ENCODE results near the gene SLC2A1.
"Not testable (repeated sequence)": the region's sequence is repeated elsewhere in the genome, so short reads cannot be mapped to it uniquely, and the experiment has no call there.

SLC2A1 gene

DNA sequence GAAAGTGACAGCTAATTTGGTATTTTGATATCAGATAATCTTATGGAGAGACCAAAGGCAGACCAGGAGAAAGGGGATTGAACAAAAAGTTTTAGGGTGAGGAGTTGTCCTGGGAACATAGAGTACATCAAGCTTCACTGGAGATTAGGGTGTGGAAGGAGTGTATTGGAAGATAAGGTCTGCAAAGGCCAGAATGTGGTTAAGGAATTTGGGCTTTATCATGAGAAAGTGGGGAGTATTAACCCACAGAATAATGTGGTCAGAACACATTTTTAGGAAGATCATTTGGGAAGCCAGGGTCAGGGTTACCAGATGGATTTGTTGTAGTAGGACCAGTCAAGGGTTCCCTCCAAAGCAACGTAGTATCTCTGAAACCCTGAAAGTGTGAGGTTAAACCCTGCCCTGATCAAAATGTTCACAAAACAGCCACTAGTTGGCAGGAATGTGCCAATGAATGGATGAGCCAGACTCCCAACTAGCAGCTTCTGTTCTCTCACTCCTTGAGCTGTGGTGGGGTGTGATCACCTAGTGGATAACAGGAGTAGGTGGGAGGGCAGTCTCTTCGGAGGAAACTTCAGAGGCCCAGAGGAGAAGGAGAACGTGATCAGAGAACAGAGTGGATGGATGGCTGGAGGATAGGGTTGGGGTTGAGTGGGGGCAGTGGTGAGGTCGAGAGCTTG, 35.8 kb downstream of the SLC2A1 start:
- peak overlapping the region in 3 of 21 experiments; percentile 94 to 96 (median 95) for H3K27ac ChIP-seq
- no peak overlapping the region for H3K4me3 ChIP-seq

GRCh38 chr1:42921769-42922168, 36.9 kb downstream of the SLC2A1 start:
- H3K4me3 ChIP-seq = no peak overlapping the region

GRCh38 chr1:42919651-42920050, 39.0 kb downstream of the SLC2A1 start:
- H3K27ac ChIP-seq, H3K4me3 ChIP-seq: not testable (repeated sequence)

More at GRCh38 chr1:42921769-42922168, 36.9 kb downstream of the SLC2A1 start:
- no peak overlapping the region for H3K27ac ChIP-seq

- H3K4me3 ChIP-seq = no peak overlapping the region
- no peak overlapping the region for H3K27ac ChIP-seq
Observed at GRCh38 chr1:42917241-42917495, 41.5 kb downstream of the SLC2A1 start.

DNA sequence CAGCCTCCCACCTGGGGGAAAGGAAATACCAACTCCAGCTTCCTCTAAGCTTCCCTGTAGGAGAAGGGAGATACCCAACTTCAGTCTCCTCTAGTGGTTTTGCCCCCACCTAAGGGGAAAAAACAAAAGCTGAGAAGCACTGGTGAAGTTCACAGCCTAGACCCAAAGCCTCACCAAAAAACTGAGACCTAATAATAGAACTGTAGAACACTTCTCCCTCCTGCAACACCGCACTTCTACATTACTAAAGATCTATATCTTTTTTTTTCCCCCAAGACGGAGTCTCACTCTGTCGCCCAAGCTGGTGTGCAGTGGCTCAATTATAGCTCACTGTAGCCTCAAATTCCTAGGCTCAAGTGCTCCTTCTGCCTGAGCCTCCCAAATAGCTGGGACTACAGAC, 43.2 kb downstream of the SLC2A1 start:
- H3K27ac ChIP-seq = no peak overlapping the region
- no peak overlapping the region for H3K4me3 ChIP-seq

DNA sequence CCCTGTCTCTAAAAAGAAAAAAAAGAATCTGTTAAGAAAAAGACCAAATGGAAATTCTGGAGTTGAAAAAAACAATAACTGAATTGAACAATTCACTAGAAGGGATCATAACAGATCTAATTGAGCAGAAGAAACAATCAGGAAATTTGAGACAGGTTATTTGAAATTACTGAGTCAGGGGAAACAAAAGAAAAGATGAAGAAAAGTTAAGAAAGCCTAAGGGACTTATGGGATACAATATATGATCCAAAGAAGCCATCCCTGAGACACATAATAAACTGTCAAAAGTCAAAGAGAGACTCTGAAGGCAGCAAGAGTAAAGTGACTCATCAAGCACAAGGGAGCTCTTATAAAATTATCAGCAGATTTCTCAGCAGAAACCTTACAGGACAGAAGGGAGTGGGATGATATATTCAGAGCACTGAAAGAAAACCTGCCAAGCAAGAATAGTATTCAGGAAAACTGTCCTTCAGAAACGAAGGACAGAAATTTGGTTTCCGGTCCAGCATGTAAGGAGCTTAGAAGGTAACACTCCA, 44.5 kb downstream of the SLC2A1 start:
- no peak overlapping the region for H3K4me3 ChIP-seq
- no peak overlapping the region for H3K27ac ChIP-seq

DNA sequence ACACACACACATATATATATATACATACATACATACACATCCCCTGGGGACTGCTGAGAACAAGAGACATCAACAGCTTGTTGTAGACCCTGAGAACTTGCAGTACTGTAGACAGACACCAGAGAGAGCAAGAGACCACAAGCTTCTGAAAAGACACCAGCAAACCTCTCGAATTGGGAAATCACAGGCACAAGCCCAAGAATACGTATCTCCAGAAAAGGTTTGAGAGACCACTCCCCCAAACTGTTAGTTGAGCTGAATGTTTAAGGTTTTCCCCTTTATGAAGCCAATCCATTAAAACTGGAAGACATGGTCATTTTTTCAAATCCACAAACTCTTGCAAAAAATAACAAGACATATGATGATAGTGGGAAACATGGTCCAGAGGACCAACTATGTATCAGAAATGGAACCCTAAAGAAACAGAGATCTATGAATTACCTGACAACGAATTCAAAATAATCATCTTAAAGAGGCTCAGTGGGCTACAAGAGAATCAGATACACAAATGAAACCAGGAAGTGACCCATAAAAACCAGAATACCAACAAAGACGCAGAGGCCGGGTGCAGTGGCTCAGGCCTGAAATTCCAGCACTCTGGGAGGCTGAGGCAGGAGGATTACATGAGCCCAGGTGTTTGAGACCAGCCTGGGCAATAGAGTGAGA, 45.1 kb downstream of the SLC2A1 start:
- H3K4me3 ChIP-seq = no peak overlapping the region
- no peak overlapping the region for H3K27ac ChIP-seq

- Histone ChIP-seq H3K27ac (no peak overlapping the region), H3K4me3 (no peak overlapping the region)
Observed at GRCh38 chr1:42910985-42911384, 47.7 kb downstream of the SLC2A1 start.

- Histone ChIP-seq H3K27ac (no peak overlapping the region), H3K4me3 (no peak overlapping the region)
Observed at GRCh38 chr1:42908046-42908445, 50.6 kb downstream of the SLC2A1 start.

DNA sequence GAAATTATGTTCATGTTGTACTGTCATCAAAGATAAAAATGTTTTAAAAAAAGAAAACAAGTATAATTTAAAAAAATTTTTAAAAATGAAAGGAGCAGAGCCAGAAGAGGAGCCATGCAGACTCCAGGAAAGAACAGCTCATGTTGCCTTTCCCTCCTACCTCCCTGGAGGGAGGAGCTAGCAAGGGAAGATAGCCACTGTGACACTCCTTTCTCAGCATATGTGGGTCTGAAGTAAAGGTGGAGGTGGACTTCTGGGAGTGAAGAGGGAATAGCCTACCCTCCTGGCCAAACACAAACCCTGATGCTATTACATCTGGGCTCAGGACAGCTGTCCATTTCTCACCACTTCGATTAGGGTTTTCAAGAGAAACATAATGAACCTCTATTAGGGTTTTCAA, 54.2 kb downstream of the SLC2A1 start:
- no peak overlapping the region for H3K4me3 ChIP-seq
- no peak overlapping the region for H3K27ac ChIP-seq

DNA sequence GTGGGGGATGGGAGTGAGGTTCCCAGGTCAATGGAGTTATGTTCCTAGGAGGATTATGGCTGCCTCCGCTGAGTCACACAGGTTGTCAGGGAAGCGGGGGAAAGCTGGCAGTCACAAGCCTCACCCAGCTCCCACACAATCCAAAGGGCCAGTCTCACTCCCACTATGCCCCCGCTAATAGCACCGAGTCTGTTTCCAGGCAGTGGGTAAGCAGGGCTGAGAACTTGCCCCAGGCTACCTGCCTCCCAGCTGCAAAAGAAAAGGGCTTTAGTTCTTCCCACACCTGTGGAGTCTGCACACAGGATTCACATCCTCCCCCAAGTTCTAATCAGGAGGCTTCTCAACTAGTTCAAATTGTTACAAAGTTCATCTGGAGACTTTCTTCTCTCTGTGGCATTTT, 58.7 kb downstream of the SLC2A1 start:
- not testable (repeated sequence) for H3K4me3 ChIP-seq, H3K27ac ChIP-seq

GRCh38 chr1:42891465-42892138, 67.1 kb downstream of the SLC2A1 start:
- Histone ChIP-seq H3K4me3 (no peak overlapping the region), H3K27ac (no peak overlapping the region)

DNA sequence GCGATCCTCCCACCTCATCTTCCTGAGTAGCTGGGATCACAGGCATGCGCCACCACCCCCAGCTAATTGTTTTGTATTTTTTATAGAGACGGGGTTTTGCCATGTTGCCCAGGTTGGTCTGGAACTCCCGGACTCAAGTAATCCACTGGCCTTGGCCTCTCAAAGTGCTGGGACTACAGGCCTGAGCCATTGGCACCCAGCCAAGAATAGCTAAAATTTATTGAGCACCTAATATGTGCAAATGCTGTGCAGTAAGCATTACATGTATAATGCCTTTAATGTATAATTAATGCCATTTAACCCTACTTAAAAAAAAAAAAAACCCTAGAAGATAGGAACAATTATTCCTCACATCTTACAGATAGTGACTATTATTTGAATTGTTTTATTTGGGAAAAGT, 69.4 kb downstream of the SLC2A1 start:
- Histone ChIP-seq H3K27ac (no peak overlapping the region), H3K4me3 (no peak overlapping the region)

DNA sequence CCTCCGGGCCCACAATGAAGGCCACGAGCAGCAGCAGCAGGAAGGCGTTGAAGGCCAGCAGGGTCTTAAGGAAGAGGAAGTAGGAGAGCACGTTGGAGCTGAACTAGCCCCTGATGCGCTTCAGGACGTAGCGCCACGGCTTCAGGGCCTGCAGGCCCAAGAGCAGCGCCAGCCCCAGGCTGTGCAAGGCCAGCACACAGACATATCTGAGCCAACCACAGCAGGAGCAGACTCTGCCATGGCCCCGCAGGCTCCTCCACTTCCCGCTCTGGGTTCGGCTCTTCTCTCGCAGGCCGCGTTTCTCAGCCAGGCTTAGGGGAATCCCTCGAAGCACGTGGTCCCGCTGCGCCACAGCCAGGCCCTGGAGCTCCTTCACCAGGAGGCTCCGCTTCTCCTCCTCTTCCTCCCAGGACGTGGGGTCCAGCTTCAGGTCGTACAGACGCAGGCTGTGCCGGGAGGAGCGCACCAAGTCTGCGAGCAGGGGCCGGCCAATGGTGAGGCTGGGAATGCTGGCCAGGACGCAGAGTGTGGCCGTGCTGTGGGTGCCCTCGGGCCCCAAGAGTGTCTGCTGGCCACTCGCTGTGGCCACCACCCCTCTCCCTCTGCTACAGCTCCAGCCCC, 70.5 kb downstream of the SLC2A1 start:
- no peak overlapping the region for H3K27ac ChIP-seq
- no peak overlapping the region for H3K4me3 ChIP-seq

GRCh38 chr1:42887366-42887765, 71.3 kb downstream of the SLC2A1 start:
- H3K27ac ChIP-seq = no peak overlapping the region
- no peak overlapping the region for H3K4me3 ChIP-seq

DNA sequence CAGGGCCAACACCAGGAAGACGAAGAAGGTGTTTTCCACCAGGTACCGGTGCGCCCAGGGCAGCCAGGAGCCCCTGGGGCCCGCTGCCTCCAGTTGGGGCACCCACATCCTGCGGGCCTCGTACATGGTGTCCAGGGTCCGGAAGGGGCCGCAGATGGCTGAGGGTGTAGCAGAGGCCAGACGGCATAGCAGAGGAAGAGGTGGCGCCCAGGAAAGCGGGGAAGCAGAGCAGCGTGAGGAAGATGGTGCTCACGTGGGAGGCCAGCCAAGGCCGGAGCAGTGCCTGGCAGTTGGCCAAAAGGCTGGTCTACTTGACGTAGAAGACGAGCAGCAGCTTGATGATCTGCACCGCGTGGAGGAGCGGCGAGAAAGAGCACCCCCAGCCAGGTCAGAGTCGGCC, 71.9 kb downstream of the SLC2A1 start:
- no peak overlapping the region for H3K4me3 ChIP-seq
- no peak overlapping the region for H3K27ac ChIP-seq

DNA sequence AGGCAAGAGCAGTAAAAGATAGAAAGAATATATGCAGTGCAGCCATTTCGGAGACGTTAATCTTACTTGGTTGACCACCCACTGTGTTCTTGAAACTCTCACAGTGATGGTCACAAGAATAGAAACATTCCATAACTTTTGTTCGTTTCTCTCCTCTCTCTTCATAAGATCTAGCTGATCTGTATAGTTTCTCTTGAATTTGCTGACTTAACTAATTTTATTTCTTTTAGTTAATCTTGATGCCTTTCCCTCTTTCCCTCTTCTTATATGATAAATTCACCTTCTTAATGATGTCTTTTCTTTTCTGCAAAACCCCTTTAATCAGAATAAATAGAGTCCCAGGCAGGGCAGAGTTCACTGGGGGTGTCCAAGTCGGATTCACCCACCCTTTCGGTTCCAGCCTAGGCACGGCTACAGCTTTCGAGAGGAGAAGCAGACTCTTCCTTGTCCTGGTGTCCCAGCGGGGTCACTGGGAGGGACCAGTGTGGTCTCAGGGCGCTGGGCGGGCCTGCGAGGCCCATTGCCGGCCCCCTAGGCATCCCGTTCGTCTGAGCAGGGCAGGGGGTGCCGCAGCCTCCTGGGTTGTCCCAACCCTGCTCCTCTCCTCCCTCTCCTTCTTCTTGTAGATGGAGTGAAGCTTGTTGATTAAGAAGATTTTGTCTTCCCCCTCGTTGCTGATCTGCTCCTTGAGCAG, 72.5 kb downstream of the SLC2A1 start:
- H3K4me3 ChIP-seq = no peak overlapping the region
- H3K27ac ChIP-seq = no peak overlapping the region

GRCh38 chr1:42880384-42880783, 78.3 kb downstream of the SLC2A1 start:
- Histone ChIP-seq H3K27ac (no peak overlapping the region), H3K4me3 (no peak overlapping the region)

- Histone ChIP-seq H3K27ac (no peak overlapping the region), H3K4me3 (no peak overlapping the region)
Observed at GRCh38 chr1:42877380-42877779, 81.3 kb downstream of the SLC2A1 start.

DNA sequence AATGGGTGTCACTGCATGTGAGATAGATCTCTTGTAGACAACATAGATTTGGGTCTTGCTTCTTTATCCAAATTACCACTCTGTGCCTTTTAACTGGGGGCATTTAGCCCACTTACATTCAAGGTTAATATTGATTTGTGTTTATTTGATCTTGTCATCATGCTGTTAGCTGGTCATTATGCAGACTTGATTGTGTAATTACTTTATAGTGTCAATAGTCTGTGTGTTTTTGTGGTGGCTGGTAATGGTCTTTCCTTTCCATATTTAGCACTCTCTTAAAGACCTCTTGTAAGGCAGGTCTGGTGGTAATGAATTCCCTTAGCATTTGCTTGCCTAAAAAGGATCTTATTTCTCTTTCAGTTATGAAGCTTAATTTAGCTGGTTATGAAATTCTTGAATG, 82.7 kb downstream of the SLC2A1 start:
- no peak overlapping the region for H3K27ac ChIP-seq
- H3K4me3 ChIP-seq = no peak overlapping the region
